ENCODE results near the gene PPP1R3A.

Gene PPP1R3A

GRCh38 chr7:113878394-113878992, 40.3 kb downstream of the PPP1R3A start:
- DNase-seq (ENCODE audit: low read depth) = no peak

DNA sequence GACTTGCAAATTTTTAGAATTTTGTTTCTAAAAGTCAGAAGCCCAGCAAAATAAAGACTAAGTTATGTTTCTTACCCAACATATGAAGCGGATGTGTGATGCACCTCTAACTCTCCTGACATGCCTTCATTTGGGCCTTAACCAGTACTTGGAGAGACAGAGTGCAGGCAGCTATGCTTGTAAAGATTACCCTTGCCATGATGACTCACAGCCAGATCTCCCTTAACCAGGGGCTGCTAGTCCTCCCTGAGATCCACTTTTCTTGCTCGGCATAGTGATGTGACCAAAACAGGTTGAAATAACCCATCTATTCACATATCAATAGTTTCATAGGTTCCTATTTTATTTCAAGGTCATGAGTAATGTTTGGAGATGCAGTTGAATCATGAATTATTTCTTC, 43.6 kb downstream of the PPP1R3A start:
- no peak for DNase-seq (ENCODE audit: low read depth)

DNA sequence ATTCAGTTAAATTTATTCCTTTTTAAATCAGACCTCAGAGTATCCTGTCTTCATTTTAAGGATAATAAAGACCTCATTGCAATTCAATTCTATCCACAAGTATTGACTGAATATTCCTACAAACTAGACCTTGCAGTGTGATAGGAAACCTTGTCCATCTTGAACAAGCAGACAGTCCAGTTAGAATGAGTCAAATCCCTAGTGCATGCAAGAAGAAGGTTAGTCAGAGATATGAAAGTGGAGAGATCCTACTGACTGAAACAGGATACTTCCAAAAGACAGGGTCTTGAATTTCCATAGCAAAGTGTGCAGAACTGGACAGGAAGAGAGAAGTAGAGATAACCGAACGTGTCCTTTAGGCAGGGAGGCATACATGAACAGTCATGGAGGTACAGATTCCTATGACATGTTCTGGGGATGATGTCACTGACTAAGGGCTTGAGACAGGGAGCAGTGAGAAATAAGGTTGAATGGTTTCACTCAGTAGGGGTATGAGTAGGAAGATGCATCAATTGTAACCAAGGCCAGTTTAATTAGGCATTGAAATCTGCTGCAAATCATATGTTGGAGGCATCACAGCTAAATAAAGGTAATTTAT, 45.2 kb downstream of the PPP1R3A start:
- no peak for DNase-seq (ENCODE audit: low read depth)

GRCh38 chr7:113872981-113873380, 45.8 kb downstream of the PPP1R3A start:
- no peak for DNase-seq (ENCODE audit: low read depth)

GRCh38 chr7:113867325-113867724, 51.5 kb downstream of the PPP1R3A start:
- DNase-seq (ENCODE audit: low read depth) = no peak

GRCh38 chr7:113856010-113856409, 62.8 kb downstream of the PPP1R3A start:
- DNase-seq (ENCODE audit: low read depth) = no peak

- no peak for DNase-seq (ENCODE audit: low read depth)
These were observed 77.9 kb downstream of the PPP1R3A start for GRCh38 chr7:113840954-113841353.

GRCh38 chr7:113835367-113835766, 83.4 kb downstream of the PPP1R3A start:
- no peak for DNase-seq (ENCODE audit: low read depth)

GRCh38 chr7:113832196-113832745, 86.5 kb downstream of the PPP1R3A start:
- DNase-seq (ENCODE audit: low read depth) = no peak

- DNase-seq (ENCODE audit: low read depth) = no peak
These were observed 87.3 kb downstream of the PPP1R3A start for GRCh38 chr7:113831556-113831955.

- no peak for DNase-seq (ENCODE audit: low read depth)
These were observed 90.2 kb downstream of the PPP1R3A start for GRCh38 chr7:113828581-113828980.

Data from stimulated activated CD8-positive, alpha-beta memory T cell treated with anti-CD3 and anti-CD28 coated beads, Interleukin-7, amount 100 ng/mL, for 24 hours (primary cell).